HS-5 (cell line): ENCODE data around the gene ZNF556.

Experiments used
- DNase-seq: peaks from one replicate; pipeline ENCODE4 v3.0.0-alpha.2; 2012; ENCODE audit warnings: low read depth

Gene ZNF556

GRCh38 chr19:2867025-2867991, at the start of gene ZNF556:
TSS of gene ZNF556 (plus strand) at chr19:2867335. CDS start at chr19:2867422, 87 bp downstream.
- DNase-seq = peak; percentile 90

GRCh38 chr19:2819540-2820111, 47.5 kb upstream of the ZNF556 start, which contains the start of gene ZNF554:
TSS of gene ZNF554 (plus strand) at chr19:2819868. CDS start at chr19:2820072, 204 bp downstream.
- peak; percentile 77 for DNase-seq

- no peak for DNase-seq
Observed at GRCh38 chr19:2820112-2820702, 46.9 kb upstream of the ZNF556 start.

GRCh38 chr19:2822846-2823245, 44.3 kb upstream of the ZNF556 start:
- no peak for DNase-seq

GRCh38 chr19:2823646-2824045, 43.5 kb upstream of the ZNF556 start:
- no peak for DNase-seq

- no peak for DNase-seq
Observed at GRCh38 chr19:2824129-2824528, 43.0 kb upstream of the ZNF556 start.

- no peak for DNase-seq
Observed at GRCh38 chr19:2827022-2827421, 40.1 kb upstream of the ZNF556 start.

- no peak for DNase-seq
Observed at GRCh38 chr19:2827840-2828489, 39.2 kb upstream of the ZNF556 start.

- no peak for DNase-seq
Observed at GRCh38 chr19:2834294-2834871, 32.8 kb upstream of the ZNF556 start.

- no peak for DNase-seq
Observed at GRCh38 chr19:2837430-2837829, 29.7 kb upstream of the ZNF556 start.

- DNase-seq = peak; percentile 98
Observed at GRCh38 chr19:2840794-2841791, 26.0 kb upstream of the ZNF556 start, which contains the start of gene ZNF555. TSS of gene ZNF555 (plus strand) at chr19:2841475. CDS start at chr19:2841573, 98 bp downstream.

GRCh38 chr19:2841855-2842574, 25.1 kb upstream of the ZNF556 start:
- no peak for DNase-seq

- no peak for DNase-seq
Observed at GRCh38 chr19:2845107-2845506, 22.0 kb upstream of the ZNF556 start.

- DNase-seq = no peak
Observed at GRCh38 chr19:2846180-2846894, 20.8 kb upstream of the ZNF556 start.

GRCh38 chr19:2847507-2847906, 19.6 kb upstream of the ZNF556 start:
- no peak for DNase-seq

GRCh38 chr19:2848616-2849015, 18.5 kb upstream of the ZNF556 start:
- DNase-seq = no peak

GRCh38 chr19:2850256-2850925, 16.7 kb upstream of the ZNF556 start:
- DNase-seq = no peak

GRCh38 chr19:2852598-2852997, 14.5 kb upstream of the ZNF556 start:
- DNase-seq = no peak
